Chondrocyte (in vitro differentiated cells): ENCODE data around the gene CDK6. TPM values are rescaled to one million over a fixed set of nuclear protein-coding genes. Genes with fewer than 3 reads are reported as not detected.

Experiments
- DNase-seq: peaks from one replicate; pipeline ENCODE4 v3.0.0; 2021; ENCODE audit warnings: mixed read lengths, low spot score
- H3K27ac Mint-ChIP-seq: one replicate; pipeline ENCODE4 v1.8.0; 2021; ENCODE audit warnings: mild to moderate bottlenecking, moderate library complexity, mixed read lengths; ENCODE audit not compliant: unreplicated experiment
- H3K27me3 Mint-ChIP-seq: 2 replicates; pipeline ENCODE4 v1.8.0; 2021; ENCODE audit warnings: low read depth, mixed read lengths
- H3K36me3 Mint-ChIP-seq: 2 replicates; pipeline ENCODE4 v1.8.0; 2021; ENCODE audit warnings: low read depth, mixed read lengths
- H3K4me1 Mint-ChIP-seq: 2 replicates; pipeline ENCODE4 v1.8.0; 2021; ENCODE audit warnings: low read depth, mild to moderate bottlenecking, mixed read lengths
- H3K4me3 Mint-ChIP-seq: one replicate; pipeline ENCODE4 v1.8.0; 2021; ENCODE audit warnings: mild to moderate bottlenecking, moderate library complexity, mixed read lengths; ENCODE audit not compliant: unreplicated experiment
- H3K9me3 Mint-ChIP-seq: 2 replicates; pipeline ENCODE4 v1.8.0; 2021; ENCODE audit warnings: low read depth, mixed read lengths
- CTCF ChIP-seq: fragments of 200-600 bp; sonication (generic); IDR thresholded peaks from 2 replicates; pipeline ENCODE4 v1.5.0; 2021; ENCODE audit warnings: antibody characterized with exemption, mild to moderate bottlenecking, moderate library complexity
- total RNA-seq: library from RNA; stranded (reverse); gene quantifications from 3 replicates; pipeline ENCODE4 v1.2.1, GENCODE V29; 2021

Gene CDK6
- total RNA-seq, 1 donor from 2014 or later, result 162 TPM

DNA sequence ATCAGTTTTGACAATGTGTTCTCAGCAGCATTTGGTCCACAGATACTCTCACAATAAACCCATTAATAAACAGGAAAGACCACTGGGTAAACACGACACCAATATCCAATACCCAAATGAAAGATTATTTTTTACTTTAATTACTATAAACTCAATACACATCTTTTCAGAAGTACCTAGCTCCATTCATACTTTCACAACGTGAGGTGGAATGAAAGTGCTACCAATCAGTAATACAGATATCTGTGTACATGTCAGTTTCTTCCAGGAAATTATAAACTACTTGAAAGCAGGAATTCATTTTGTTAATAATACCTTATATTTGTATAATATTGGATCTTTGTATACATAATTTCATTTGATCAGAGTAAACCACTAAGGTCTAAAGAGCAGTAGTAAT lies 11.9 kb downstream of the CDK6 start:
- no peak for TF ChIP-seq CTCF
- no peak overlapping the region for H3K4me3 Mint-ChIP-seq
- H3K4me1 Mint-ChIP-seq, result peaks cover 85% of the 10 kb centered on the region
- no peaks in the 10 kb centered on the region for H3K9me3 Mint-ChIP-seq
- DNase-seq, result no peak
- H3K27me3 Mint-ChIP-seq, result no peaks in the 10 kb centered on the region
- peak overlapping the region; percentile 42 for H3K27ac Mint-ChIP-seq
- H3K36me3 Mint-ChIP-seq, result peaks cover 8% of the 10 kb centered on the region

- peaks cover 86% of the 10 kb centered on the region for H3K4me1 Mint-ChIP-seq
- no peaks in the 10 kb centered on the region for H3K27me3 Mint-ChIP-seq
- no peaks in the 10 kb centered on the region for H3K9me3 Mint-ChIP-seq
- TF ChIP-seq CTCF, result no peak
- H3K27ac Mint-ChIP-seq, result peak overlapping the region; percentile 70
- no peak overlapping the region for H3K4me3 Mint-ChIP-seq
- H3K36me3 Mint-ChIP-seq, result peaks cover 6% of the 10 kb centered on the region
- DNase-seq, result no peak
Observed at GRCh38 chr7:92823042-92823441, 13.3 kb downstream of the CDK6 start.

DNA sequence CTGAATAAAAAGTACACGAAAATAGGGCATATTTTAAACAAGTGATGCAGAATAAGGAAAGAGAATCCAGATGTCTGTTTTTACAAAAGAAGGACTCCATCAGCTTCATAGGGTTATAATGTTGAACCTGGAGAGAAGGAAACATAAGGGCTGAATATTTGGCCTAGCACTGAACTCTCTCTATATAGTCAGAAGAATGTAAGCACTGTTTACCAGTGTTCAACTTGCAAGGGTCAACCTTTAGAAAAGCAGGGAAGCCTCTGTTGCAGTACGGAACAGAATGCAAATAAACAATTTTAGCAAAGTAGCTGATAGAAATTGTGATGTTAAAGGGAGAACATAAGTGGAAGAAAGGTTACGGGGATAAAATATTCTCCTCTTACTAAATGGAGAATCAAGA lies 16.2 kb downstream of the CDK6 start:
- no peaks in the 10 kb centered on the region for H3K27me3 Mint-ChIP-seq
- TF ChIP-seq CTCF, result no peak
- H3K4me1 Mint-ChIP-seq, result peaks cover 89% of the 10 kb centered on the region
- H3K4me3 Mint-ChIP-seq, result no peak overlapping the region
- H3K27ac Mint-ChIP-seq, result no peak overlapping the region
- H3K36me3 Mint-ChIP-seq, result peaks cover 11% of the 10 kb centered on the region
- no peak for DNase-seq
- peaks cover 9% of the 10 kb centered on the region for H3K9me3 Mint-ChIP-seq

DNA sequence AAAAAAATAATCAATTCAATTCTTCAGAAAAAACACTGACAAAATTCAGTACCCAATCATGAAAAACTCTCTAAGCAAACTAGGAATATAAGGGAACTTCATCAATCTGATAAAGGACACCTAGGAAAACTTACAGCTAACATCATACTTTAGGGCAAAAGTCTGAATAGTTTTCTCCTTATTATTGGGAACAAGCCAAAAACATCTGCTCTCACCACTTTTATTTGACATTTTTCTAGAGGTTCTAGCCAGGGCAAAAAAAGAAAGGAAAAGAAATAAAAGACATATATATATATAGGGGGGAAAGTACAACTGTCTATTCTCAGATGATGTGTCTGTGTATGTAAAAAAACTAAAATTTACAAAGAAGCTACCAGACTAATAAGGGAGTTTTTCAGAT lies 19.0 kb downstream of the CDK6 start:
- peaks cover 9% of the 10 kb centered on the region for H3K9me3 Mint-ChIP-seq
- DNase-seq, result no peak
- H3K36me3 Mint-ChIP-seq, result peaks cover 7% of the 10 kb centered on the region
- no peak overlapping the region for H3K4me3 Mint-ChIP-seq
- peaks cover 89% of the 10 kb centered on the region for H3K4me1 Mint-ChIP-seq
- no peaks in the 10 kb centered on the region for H3K27me3 Mint-ChIP-seq
- H3K27ac Mint-ChIP-seq, result peak overlapping the region; percentile 54
- TF ChIP-seq CTCF, result no peak

- Mint-ChIP-seq H3K4me3 (no peak overlapping the region), H3K27me3 (no peaks in the 10 kb centered on the region), H3K36me3 (peaks cover 11% of the 10 kb centered on the region), H3K4me1 (peaks cover 86% of the 10 kb centered on the region), H3K9me3 (peaks cover 9% of the 10 kb centered on the region), H3K27ac (no peak overlapping the region)
- DNase-seq, result no peak
- TF ChIP-seq CTCF, result no peak
Observed at GRCh38 chr7:92815412-92815811, 21.0 kb downstream of the CDK6 start.
